Stimulated activated CD4-positive, alpha-beta T cell treated with anti-CD3 and anti-CD28 coated beads, TNF-alpha, amount 100 ng/mL, for 24 hours (primary cell): ENCODE results near the gene PRR3.
A peak's percentile ranks its signal among the peaks of the same experiment; 100 is the strongest.

Experiments used
- DNase-seq, 3 experiments: peaks; one replicate each; pipeline ENCODE4 v3.0.0-alpha.2; 2020; ENCODE audit warnings: low read depth in 3 of 3

Gene PRR3

DNA sequence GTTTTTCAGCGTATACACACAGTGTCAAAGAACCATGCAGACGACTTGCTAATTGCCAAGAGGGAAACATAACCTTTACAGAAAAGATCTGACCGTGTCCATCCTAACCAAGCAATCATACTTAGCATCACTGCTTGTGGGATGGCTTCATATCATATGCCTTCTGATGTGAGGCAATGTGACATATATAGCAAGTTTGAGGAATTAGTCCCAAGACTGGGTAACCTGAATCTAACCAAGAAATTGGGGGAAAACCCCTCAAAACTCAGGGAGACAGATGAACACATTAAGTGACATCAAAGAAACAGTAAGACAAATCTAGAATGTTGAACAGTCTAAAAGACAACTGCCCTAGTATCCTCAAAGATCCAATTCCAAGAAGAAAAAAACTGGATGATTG is 19.2 kb upstream of the PRR3 start:
- no peak for DNase-seq

DNA sequence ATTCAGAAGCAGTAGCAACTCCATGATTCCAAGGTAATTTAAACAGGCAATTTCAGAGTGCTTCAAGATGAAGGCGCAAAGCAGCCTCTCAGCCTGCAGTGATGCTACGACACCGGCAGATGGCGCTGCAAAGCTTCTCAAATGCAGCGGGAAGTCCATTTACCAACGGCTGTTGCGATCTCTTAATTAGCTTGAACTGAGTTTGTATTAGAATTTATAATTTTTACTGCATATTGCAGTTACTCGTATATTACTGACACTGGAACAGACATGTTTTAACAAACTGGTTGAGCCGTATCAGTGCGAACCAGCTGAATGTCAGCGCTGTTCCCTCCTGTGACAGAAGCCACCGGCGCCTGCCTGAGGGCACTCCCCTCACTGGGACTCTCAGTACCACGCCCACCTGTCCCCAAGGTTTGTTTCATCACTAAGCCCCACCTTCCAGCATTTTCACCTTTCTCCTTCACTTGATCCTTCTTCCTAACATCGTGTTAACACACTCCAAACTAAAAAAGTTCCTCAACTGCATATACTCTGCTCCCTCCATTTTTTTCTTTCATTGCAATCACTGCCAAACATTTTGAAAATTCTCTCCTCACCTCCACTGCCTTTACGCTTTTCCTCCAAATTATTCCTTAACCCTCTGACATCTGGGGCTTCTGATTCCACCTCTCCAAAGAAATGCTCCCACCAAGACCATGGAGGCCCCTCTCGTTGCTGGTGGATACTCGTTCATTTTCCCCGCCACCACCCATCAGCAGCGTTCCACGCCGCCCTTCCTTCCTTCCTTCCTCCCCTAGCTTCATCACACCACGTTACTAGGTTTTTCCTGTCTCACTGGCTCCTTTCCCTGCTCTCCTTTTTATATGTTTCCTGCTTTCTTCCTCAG is 15.3 kb upstream of the PRR3 start:
- DNase-seq, result peak; percentile 65 to 76 (median 68)

DNA sequence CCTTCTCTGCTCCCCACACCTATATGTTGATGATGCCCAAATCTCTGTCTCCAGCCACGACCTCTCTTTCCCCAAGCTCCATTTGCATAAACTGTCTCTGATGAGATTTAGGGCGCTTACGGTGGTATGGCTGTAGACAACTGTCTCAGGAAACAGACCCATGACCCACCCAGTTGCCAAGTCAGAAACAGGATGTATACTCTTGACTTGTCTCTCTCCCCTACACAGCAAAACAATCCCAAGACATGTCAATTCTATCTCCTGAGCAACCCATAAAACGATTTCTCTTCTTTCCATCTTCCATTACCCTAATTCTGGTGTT is 14.7 kb upstream of the PRR3 start:
- no peak for DNase-seq

DNA sequence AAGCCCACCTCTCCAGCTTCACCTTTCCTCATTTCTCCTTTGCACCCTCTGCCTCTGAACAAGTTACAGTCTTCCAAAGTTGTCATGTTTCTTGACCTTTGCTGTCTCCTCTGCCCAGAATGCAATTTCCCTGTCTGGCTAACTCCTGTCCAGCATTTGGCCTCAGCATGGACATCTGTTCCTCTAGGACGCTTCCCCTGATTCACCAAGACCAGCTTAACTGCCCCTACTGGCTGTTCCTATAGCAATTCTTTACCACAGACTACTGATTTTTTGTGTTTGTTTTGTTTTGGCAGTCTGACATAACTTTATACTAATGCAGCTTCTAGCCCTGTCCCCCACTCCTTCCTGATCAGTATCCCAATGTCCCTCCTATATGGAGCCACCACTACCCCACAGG is 14.2 kb upstream of the PRR3 start:
- DNase-seq, result no peak

DNA sequence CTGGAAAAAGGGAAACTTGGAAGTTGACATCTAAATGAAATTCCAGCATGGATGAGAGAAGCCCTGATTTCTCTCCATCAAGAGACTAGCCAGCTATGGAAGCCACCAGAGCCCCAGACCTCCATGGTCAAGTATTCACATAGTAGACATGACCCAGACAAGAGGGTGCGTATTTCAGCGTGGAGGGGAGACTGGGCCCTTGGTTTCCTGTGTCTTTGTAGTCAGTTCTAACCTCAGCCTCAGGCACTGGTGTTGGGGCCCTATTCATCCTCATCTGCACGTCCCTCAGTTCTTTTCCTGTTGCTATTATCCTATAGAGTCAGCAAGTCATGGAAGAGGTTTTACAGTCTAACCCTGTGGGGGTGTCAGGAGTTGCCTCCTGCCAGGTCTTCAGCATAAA is 13.3 kb upstream of the PRR3 start:
- no peak for DNase-seq

DNA sequence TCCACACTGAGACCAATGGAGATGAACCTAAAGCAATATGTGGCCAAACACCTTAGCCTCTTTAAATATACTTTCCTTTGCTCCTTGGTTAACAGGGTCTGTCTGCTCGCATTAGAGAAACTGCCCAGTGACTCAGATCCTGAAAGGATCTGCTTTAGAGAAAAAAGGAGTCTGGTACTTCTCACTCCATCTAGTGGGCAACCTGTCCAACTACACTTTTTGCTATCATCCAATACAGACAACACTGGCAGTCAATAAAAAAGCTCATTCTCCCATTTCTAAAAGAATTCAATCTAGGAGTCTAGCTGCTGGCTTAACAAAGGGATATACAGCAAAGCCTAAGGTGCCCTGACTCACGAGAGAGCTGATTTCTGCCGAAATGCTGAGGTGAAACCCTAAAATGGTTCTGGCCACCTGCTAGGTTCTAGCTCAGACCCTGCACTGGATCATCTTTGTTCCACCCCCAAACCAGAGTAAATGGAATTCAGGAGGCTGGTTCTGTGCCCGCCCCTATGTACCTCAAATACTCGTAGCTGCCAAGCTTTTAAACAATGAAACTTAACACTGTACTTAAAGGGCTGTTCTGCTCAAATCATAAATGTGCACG is 12.3 kb upstream of the PRR3 start:
- DNase-seq, result no peak

DNA sequence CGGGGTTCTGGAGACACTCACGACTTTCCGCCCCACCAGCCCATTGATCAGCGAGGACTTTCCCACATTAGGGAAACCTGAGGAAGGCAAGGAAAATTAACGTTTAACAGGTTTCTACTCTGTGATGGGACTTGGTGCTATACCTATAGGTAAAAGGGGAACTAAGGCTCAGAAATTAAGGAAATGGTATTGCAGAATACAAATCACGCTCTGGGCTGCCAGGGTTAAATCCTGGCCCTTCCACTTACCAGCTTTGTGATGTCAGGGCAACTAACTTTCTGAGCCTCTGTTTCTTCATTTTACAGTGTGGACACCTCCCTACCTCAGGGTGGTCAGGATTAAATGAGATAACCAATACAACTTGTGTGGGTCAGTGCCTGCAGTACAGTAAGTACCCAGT is 9.6 kb upstream of the PRR3 start:
- DNase-seq, result no peak

DNA sequence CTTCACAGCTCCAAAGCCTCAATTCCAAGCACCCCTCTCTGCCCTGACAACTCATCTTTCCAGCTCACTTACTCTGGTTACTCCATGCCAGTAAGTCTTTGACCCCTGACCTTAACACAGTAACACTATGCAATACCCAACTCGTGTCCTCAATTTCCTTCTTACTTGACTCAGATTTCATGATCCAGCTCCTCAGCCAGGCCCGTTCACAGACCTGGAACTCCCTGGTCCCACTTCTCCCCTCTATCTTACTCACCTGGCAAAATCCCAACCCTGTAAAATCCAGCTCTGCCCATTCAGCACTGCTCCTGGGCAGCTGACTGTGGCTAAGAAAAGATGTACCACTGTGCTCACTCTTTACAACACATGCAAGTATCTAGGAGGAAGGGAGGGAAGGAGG is 8.7 kb upstream of the PRR3 start:
- no peak for DNase-seq

DNA sequence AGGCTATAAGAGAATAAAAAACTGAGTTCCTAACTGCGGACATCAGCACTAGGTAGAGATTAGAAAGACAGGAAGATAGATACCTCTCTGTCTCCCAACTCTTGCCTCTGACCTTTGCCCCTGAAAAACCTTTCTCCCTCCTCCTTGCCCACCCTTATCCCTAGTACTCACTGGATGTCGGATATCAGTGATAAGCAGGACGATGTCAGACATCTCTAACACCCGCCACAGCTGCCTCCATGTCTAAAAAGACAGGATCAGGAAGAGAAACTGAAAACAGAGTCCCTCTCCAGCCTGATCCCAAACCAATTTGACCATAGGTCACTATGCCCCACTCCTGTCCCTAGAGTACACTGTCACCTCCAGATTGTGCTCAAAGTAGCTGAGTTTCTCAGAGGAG is 2.7 kb upstream of the PRR3 start:
- no peak for DNase-seq

DNA sequence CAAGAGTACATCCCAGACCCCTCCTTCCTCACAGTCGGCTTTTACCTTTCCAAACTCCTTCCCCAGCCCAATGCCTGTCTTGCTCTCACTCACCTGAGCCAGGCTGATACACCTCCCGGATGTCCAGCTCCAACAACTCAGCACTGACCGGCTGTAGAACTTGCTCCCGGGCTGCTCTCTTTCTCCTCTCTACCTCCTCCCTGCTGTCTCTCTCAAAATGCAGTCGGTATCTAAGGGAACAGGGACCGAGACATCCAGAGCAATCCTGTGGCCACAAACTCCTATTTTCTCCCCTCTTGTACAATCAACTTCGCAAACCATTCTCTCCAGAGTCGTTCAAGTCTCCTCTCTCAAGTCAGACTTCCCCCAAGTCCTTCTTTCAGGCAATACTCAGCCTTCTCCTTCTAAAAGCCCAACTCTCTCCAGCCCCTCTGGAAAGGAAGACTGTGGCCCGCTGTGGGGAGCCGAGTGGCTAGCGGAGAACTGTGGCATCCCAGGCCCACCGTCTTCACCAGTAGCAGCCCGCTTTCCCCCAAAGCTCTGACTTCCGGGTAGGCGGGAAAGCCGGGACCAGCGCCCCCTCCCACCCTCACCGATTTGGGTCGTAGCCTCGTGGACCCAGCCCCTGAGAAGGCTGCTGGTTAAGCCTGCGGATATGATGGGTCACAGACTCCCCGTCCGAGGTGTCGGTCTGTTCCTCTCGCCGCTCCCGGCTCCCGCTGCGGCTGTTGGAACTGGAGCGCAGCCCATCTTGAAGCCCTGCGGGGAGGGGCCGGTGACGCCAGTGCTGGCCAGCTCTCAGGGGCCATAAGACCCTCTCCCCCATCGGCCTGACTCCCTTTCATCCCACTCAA is 1.9 kb upstream of the PRR3 start:
- no peak for DNase-seq

DNA sequence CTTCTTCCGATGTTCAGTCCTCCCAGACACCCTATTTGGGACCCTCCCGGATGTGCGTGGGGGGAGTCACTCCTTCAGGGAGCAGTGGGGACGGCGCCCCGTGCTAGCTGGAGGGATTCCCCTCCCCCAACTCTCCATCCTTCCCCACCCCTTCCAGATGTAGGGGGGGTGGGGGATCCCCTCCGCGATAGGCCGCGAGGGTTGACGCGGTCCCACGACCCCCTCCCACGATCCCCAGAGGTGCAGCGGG is 1.4 kb upstream of the PRR3 start:
- no peak for DNase-seq

DNA sequence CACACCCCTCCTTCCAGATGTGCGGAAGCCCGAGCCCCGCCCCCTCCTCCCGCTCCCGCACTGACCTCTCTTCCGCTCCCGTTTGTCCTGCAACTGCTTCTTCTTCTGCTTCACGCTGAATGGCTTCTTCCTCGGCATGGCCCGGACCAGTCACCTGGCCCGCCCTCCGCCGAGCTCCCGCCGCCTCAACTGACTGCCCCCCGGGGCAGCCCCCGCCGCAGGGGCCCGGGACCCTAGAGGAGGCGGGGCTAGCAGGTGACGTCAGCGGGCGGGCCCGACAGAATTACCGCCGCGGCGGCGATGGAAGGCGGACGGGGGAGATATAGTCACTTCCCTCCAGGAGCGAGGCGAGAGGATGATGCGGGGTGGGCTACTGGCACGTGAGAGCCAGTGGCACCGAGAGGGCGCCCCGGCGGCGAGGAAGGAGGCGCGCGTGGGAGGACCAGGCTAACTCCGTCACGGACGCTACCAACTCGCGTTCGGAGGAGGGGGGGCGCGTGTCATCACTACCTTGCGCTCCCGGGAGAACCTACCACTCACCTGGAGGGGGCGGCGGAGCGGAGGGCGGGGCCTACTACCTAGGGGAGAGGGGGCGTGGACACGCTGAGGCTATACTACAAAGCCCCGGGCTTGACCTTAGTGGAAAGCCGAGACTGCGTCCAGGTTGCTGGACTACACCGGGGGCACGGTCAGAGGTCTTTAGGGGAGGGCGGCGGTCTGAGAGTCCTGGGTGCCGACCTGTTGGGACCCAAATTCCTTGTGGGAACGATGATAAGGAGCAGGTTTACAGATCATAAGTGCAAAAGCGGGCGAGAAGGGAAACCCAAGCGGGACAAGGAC is 809 bp upstream of the PRR3 start, which contains the start of gene GNL1:
GNL1 (minus strand) TSS at position 424 of the 840 bp plus-strand sequence; CDS start at position 138, 286 bp downstream.
- peak; percentile 97 to 100 (median 97) for DNase-seq

DNA sequence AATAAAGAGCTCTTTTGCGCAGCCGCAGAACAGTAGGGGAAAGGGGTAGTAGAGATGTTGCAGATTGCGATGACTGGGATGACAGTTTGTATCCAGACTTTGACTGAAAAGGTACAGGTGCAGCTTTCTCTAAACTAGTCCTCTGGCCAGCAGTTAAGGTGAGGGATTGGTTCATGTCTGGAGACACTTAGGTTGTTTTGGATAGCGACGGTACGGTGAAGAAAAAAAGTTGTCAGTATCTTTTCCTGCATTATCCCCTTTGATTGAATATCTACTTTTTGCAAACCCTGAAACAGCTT is 537 bp downstream of the PRR3 start:
- DNase-seq, result no peak

DNA sequence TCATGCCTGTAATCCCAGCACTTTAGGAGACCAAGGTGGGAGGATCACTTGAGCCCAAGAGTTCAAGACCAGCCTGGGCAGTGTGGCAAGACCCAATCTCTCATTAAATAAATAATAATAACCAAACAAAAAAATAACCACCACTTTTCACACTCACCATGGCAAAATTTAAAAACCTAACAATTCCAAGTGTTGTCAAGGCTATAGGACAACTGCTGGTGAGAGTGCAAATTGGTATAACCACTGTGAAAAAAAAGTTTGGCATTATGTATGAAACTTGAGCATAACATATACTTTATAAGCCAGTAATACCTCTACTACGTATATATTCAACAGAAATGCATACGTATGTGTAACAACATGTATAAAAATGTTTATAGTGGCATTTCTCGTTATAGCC is 3.8 kb downstream of the PRR3 start:
- DNase-seq, result no peak

DNA sequence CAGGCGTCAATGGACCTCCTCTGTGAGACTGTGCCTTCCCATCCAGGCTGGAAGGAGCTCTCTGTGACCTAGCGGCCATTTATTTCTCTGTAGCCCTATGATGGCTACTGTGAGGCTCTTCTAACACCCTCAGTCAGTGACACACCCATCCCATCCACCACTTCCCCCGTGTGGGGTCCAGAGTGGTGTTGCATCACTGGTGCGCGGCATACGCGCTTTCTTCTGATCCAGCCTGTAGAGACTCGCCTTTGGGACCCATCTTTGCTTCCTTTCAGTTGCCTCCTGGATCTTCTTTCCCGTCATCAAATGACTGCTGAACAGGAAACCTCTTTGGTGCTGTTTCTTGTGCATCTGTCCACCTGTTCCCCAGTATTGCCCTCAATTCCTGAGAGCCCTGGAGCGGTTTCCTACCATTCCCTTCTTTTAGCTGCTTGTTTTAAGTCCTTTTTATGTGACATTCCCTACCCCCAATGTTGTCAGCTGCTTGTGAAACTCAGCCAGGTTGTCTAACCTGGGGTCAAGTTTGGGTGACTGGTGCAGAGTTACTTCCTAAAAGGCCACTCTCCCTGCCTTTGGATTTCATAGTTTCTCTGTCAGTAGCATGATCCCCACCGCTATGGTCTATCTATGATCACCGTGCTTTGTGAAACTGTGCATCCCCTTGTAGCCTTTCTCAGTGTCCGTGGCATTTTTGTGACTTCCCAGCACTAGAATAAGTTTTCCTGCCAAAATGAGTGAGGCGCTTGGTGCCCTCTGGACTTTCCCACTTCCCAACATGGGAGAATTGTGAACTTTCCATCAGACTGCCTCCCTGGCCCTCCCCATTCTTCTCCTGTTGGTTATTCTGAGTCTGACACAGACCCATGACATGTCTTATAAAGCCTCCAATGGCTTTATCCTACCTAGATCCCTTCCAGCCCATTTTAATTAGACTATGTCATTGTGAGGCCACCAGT is 5.7 kb downstream of the PRR3 start:
- DNase-seq, result no peak

DNA sequence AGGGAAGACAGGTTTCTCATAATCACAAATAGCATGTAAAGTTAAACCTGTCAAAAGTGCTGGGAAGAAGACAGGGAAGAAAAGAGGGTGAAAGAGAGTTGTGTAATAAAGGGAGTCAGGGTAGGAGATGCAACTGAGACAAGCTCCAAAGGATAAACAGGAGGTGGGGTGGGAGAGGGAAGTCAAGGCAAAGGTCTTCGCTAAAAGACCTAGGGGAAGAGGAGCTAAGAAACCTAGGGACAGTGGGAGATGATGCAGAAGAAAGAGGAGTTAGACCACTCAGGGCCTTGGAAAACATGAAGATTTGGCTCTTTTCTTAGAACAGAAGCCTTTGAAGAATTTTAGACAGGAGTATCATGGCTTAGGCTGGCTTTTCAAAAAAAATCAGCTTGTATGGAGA is 7.0 kb downstream of the PRR3 start:
- no peak for DNase-seq

DNA sequence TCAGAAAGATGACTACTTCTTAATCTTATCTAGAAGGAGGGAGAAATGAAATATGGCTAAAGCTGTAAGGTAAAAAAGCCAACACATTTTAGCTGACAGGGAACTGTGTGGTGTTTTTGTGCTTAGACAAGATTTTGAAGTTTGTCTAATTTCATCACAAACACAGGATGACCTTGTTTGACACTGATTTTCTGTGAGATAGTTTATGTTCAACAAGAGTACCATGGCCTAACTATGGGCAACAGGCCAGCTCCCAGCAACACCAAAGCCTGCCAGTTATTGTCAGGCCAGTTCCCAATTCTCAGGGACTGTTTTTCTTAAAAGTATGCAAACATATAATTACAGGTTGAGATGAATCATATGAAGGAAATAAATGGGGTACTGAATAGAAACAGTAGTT is 8.7 kb downstream of the PRR3 start:
- no peak for DNase-seq

DNA sequence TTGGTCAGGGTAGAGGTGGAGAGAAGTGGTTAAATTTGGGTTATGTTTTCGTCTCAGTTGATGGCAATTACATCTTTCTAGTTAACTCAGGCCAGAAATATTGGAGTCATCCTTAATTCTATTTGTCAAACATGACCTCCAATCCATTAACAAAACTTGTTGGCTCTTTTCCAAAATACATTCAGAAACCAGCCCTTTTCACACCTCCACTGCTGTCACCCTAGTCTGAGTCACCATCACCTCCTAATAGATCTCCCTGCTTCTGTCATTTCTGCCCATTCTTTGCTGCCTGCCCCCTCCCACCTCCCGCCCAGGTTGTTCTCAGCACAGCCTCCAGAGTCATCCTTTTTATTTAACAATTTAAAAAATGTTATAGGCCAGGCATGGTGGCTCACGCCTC is 11.2 kb downstream of the PRR3 start:
- peak in 2 of 3 experiments; percentile 26 to 53 for DNase-seq

DNA sequence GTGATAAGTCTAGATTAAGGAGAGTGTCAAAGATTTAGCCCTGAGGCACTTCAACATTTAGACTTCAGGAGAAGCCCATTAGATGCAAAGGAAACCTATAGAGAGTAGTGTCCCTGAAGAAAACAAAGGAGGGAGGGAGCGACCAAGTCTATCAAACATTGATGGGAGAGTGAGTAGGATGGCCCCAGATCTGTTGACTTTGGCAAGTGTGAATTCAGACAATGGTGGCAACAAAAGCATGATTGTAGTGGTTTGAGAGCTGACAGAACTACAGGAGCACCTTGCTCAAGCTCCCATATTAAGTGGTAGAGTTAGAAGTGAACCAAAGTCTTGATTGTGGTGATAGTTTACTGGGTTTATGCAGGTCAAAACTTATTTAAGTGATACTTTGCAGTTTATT is 13.2 kb downstream of the PRR3 start:
- DNase-seq, result no peak

DNA sequence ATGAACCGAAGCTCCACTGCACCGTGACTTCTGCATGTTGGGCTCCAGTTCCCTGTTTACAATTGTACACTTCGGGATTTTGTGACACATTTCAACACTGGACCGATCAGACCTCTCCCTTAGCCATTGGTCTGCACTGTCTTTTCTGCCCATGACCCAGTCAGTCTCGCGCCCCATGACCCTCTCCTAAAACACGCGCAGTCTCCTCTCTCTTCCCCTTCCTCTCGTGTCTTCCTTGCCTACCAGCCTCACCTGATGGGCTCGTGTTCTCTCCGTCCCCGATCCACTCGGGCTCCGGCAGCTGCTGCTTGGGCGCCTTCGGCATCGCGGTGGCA is 13.6 kb downstream of the PRR3 start:
- no peak for DNase-seq

DNA sequence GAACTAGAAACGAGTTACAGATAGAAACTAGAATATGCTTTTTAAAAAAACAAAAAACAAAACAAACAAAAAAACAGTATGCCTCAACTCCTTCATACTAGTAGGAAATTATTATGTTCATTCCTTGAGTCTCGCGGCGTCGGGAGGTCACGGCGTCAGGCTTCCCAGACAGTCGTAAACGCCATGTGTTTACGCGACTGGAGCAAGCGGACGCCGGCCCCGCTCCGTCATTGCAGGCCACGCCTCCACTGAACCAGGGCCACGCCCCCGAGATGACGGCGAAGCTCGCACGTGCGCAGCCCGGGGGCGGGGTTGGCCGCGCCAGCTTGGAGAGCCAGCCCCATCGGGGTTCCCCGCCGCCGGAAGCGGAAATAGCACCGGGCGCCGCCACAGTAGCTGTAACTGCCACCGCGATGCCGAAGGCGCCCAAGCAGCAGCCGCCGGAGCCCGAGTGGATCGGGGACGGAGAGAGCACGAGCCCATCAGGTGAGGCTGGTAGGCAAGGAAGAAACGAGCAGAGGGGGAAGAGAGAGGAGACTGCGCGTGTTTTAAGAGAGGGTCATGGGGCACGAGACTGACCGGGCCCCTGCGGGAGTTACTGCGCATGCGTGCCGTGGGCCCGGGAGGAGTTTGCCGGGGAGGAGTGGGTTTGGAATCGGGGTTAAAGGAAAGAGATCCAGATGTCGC is 14.1 kb downstream of the PRR3 start, which contains the start of gene ABCF1:
ABCF1 (plus strand) TSS at position 368 of the 687 bp plus-strand sequence; CDS start at position 414, 46 bp downstream.
- DNase-seq, result peak; percentile 99
